Peyer's patch (tissue), 4 donors: ENCODE results near the gene PRKCA. TPM values are rescaled to one million over a fixed set of nuclear protein-coding genes. Genes with fewer than 3 reads are reported as not detected.

Source experiments
- DNase-seq, 3 donors: peaks; one replicate each; pipeline ENCODE4 v3.0.0-alpha.2; 2017 to 2019
- H3K27ac ChIP-seq, 4 donors: fragments of 200-600 bp; sonication (generic); one replicate each; pipeline ENCODE4 v1.5.1; 2016 to 2019
- H3K27me3 ChIP-seq, 2 donors: fragments of 200-600 bp; sonication (generic); one replicate each; pipeline ENCODE4 v1.5.1; 2019
- H3K36me3 ChIP-seq, 3 donors: fragments of 200-600 bp; sonication (generic); one replicate each; pipeline ENCODE4 v1.5.1; 2016 to 2019
- H3K4me1 ChIP-seq, 4 donors: fragments of 200-600 bp; sonication (generic); one replicate each; pipeline ENCODE4 v1.5.1; 2016 to 2019
- H3K4me3 ChIP-seq, 4 donors: fragments of 200-600 bp; sonication (generic); 1 replicate in 3 of 4; 2 replicates in 1 of 4; pipeline ENCODE4 v1.5.1; 2016 to 2019; ENCODE audit warnings: mild to moderate bottlenecking in 1 of 4
- H3K9me3 ChIP-seq, 4 donors: fragments of 200-600 bp; sonication (generic); one replicate each; pipeline ENCODE4 v1.5.1; 2016 to 2019; ENCODE audit warnings: mild to moderate bottlenecking in 1 of 4
- CTCF ChIP-seq, 6 experiments: fragments of 450-650 bp in 4 of 6; fragments of 200-600 bp in 2 of 6; sonication (generic) in 1 of 6; IDR thresholded peaks; one replicate each; pipeline ENCODE4 v1.5.1; 2017 to 2019; ENCODE audit warnings: antibody characterized with exemption in 6 of 6, mild to moderate bottlenecking in 3 of 6, moderate library complexity in 1 of 6
- POLR2A ChIP-seq, 2 donors: fragments of 450-650 bp; IDR thresholded peaks; one replicate each; pipeline ENCODE4 v1.5.1; 2017; ENCODE audit warnings: antibody characterized with exemption in 2 of 2, mild to moderate bottlenecking in 2 of 2, moderate library complexity in 2 of 2
- total RNA-seq, 4 donors: library from RNA; depleted of rRNA; stranded (reverse); fragments of >200 nt; gene quantifications; one replicate each; pipeline ENCODE4 v1.1.0, GENCODE V29; 2016

The PRKCA gene
- total RNA-seq, 4 donors from 2014 or later, result 32.2 to 47.0 (median 43.5) TPM

- no peak for DNase-seq
- Histone ChIP-seq H3K27ac (no peak overlapping the region), H3K9me3 (no peaks in the 10 kb centered on the region), H3K27me3 (no peaks in the 10 kb centered on the region), H3K4me3 (no peak overlapping the region), H3K36me3 (no peaks in the 10 kb centered on the region), H3K4me1 (no peaks in the 10 kb centered on the region)
- TF ChIP-seq POLR2A (IDR thresholded peaks at IDR 0.05), result no peak
- no peak for TF ChIP-seq CTCF (IDR thresholded peaks at IDR 0.05)
Observed at GRCh38 chr17:66400698-66401097, 98.3 kb downstream of the PRKCA start.

- no peak for TF ChIP-seq POLR2A (IDR thresholded peaks at IDR 0.05)
- no peak for TF ChIP-seq CTCF (IDR thresholded peaks at IDR 0.05)
- H3K27me3 ChIP-seq, result no peaks in the 10 kb centered on the region
- H3K9me3 ChIP-seq, result no peaks in the 10 kb centered on the region
- no peaks in the 10 kb centered on the region for H3K4me1 ChIP-seq
- no peak overlapping the region for H3K4me3 ChIP-seq
- no peaks in the 10 kb centered on the region for H3K36me3 ChIP-seq
- no peak for DNase-seq
- no peak overlapping the region for H3K27ac ChIP-seq
Observed at GRCh38 chr17:66401364-66401763, 99.0 kb downstream of the PRKCA start.

DNA sequence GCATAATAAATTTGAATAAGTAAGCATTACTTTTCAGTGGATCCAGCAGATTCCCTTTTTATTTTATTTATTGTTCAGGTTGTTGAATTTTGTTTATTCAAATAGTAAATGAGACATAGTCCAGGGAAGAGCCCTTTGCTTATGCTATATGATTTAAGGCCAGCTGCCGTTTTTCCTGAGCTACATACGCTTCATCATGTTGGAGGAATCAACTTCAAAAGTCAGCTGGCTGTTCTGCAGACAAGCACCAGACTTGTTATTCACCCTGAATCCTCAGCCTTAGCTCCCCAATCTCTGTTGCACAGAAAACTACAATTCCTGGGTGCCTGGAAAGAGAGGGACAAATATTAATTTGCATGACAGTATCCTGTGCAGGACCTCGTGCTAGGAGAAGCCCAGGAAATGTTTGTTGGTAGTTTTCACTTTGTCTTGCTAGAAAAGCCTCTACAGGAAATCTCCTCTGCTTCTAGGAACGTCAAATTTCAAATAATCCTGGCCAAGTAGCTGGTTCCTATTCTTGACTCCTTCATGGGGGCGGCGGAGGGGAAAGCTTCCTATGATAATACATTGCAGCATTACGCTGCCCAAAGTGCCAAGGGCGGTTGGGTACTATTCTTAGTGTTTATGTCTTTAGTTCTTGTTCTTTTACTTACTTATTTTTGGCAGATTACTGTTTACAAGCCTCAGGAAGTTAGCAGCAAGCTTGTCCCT, 101.6 kb downstream of the PRKCA start:
- Histone ChIP-seq H3K4me3 (no peak overlapping the region), H3K4me1 (no peaks in the 10 kb centered on the region), H3K36me3 (no peaks in the 10 kb centered on the region), H3K27ac (no peak overlapping the region), H3K27me3 (no peaks in the 10 kb centered on the region), H3K9me3 (no peaks in the 10 kb centered on the region)
- TF ChIP-seq CTCF (IDR thresholded peaks at IDR 0.05), result no peak
- no peak for TF ChIP-seq POLR2A (IDR thresholded peaks at IDR 0.05)
- no peak for DNase-seq

- TF ChIP-seq POLR2A (IDR thresholded peaks at IDR 0.05) (no peak), CTCF (IDR thresholded peaks at IDR 0.05) (no peak)
- Histone ChIP-seq H3K36me3 (no peaks in the 10 kb centered on the region), H3K4me1 (no peaks in the 10 kb centered on the region), H3K27me3 (no peaks in the 10 kb centered on the region), H3K9me3 (no peaks in the 10 kb centered on the region), H3K27ac (no peak overlapping the region), H3K4me3 (no peak overlapping the region)
- DNase-seq, result no peak
Observed at GRCh38 chr17:66405836-66406677, 103.6 kb downstream of the PRKCA start.

DNA sequence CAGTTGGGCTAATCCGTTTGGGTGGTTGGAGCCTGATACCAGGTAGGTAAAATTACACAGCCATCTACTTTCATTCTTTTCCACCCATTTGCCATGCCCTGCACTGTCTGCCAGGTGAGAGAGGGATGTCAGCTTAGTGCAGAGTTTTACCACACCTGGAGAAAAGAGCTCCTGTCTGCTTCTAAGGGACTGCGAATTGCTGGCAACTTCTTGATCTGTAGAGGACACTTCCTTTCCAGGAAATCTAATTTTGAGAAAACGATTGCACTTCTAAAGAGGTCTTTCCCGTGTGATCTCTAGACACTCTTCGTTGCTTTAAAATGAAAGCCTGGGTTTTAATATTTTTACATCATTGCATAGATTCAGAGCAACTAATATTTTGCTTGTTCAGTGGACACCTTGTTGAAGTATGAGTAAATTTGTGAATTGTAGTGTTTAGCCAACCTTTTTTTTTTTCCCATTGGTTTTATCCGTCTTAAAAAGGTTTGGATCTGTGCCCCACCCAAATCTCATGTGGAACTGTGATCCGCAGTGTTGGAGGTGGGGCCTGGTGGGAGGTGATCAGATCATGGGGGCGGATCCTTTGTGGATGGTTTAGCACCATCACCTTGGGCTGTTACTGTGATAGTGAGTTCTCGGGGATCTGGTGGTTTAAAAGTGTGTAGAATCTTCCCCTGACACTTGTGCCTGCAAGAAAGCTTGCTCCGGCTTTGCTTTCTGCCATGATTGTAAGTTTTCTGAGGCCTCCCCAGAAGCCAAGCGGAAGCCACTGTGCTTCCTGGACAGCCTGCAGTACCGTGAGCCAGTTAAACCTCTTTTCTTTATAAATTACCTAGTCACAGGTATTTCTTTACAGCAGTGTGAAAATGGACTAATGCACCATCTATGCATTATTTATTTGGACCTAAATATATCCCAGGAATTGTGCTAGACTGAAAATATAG, 104.6 kb downstream of the PRKCA start:
- no peaks in the 10 kb centered on the region for H3K9me3 ChIP-seq
- no peak overlapping the region for H3K27ac ChIP-seq
- H3K4me3 ChIP-seq, result no peak overlapping the region
- no peaks in the 10 kb centered on the region for H3K27me3 ChIP-seq
- DNase-seq, result no peak
- no peaks in the 10 kb centered on the region for H3K36me3 ChIP-seq
- no peak for TF ChIP-seq POLR2A (IDR thresholded peaks at IDR 0.05)
- no peak for TF ChIP-seq CTCF (IDR thresholded peaks at IDR 0.05)
- no peaks in the 10 kb centered on the region for H3K4me1 ChIP-seq
